WTC11 (cell line): Measurements from ENCODE around the gene ATF4. TPM values are rescaled to one million over a fixed set of nuclear protein-coding genes. Genes with fewer than 3 reads are reported as not detected.

Source experiments
- ATAC-seq: fragments of 200-7000 bp; cut with Tn5 transposase; 2 replicates; pipeline ENCODE4 v1.10.0; 2021; ENCODE audit warnings: mild to moderate bottlenecking, moderate library complexity
- CTCF ChIA-PET: fragments of 300-600 bp; sonication (Branson Sonifier 250); formaldehyde crosslinking; loops from one replicate; lab custom pipeline; 2021; ENCODE audit warnings: antibody characterized with exemption; lab: Charles Lee
- POLR2A ChIA-PET: fragments of 350-600 bp; sonication (Branson Sonifier 250); formaldehyde crosslinking; loops from one replicate; lab custom pipeline; 2021; ENCODE audit warnings: antibody characterized with exemption; lab: Charles Lee
- DNase-seq: peaks from one replicate; pipeline ENCODE4 v3.0.0; 2021; ENCODE audit warnings: low spot score
- H3K27ac Mint-ChIP-seq: 2 replicates; pipeline ENCODE4 v1.8.0; 2021; ENCODE audit warnings: mixed read lengths
- H3K27me3 Mint-ChIP-seq: 2 replicates; pipeline ENCODE4 v1.8.0; 2021; ENCODE audit warnings: low read depth, mild to moderate bottlenecking, moderate library complexity, mixed read lengths
- H3K36me3 Mint-ChIP-seq: 2 replicates; pipeline ENCODE4 v1.8.0; 2021; ENCODE audit warnings: mixed read lengths
- H3K4me1 Mint-ChIP-seq: 2 replicates; pipeline ENCODE4 v1.8.0; 2022; ENCODE audit warnings: mixed read lengths
- H3K4me3 Mint-ChIP-seq: 2 replicates; pipeline ENCODE4 v1.8.0; 2021; ENCODE audit warnings: mild to moderate bottlenecking, moderate library complexity, mixed read lengths
- H3K9me3 Mint-ChIP-seq: 2 replicates; pipeline ENCODE4 v1.8.0; 2021; ENCODE audit warnings: mixed read lengths
- ATF6 ChIP-seq: sonication (generic); formaldehyde crosslinking; IDR thresholded peaks from 2 replicates; pipeline ENCODE4 v1.8.1; 2023; ENCODE audit warnings: mild to moderate bottlenecking, missing genetic modification reagents
- CREM ChIP-seq: sonication (generic); formaldehyde crosslinking; IDR thresholded peaks from 2 replicates; pipeline ENCODE4 v1.8.1; 2022; ENCODE audit warnings: mild to moderate bottlenecking, missing genetic modification reagents, moderate library complexity
- E2F1 ChIP-seq: sonication (generic); formaldehyde crosslinking; IDR thresholded peaks from 2 replicates; pipeline ENCODE4 v1.8.0; 2022; ENCODE audit warnings: mild to moderate bottlenecking, missing genetic modification reagents
- E2F5 ChIP-seq: sonication (generic); formaldehyde crosslinking; IDR thresholded peaks from 2 replicates; pipeline ENCODE4 v1.8.1; 2022; ENCODE audit warnings: mild to moderate bottlenecking, moderate library complexity, missing genetic modification reagents
- GRHL2 ChIP-seq: fragments of 250-450 bp; sonication (Bioruptor Pico); IDR thresholded peaks from 2 replicates; pipeline ENCODE4 v1.8.0; 2022; ENCODE audit warnings: mild to moderate bottlenecking, moderate library complexity; ENCODE audit not compliant: insufficient replicate concordance, severe bottlenecking
- HMGA2 ChIP-seq: fragments of 250-450 bp; sonication (Bioruptor Pico); IDR thresholded peaks from 2 replicates; pipeline ENCODE4 v1.4.0; 2021; ENCODE audit warnings: mild to moderate bottlenecking, moderate library complexity
- IRF1 ChIP-seq: sonication (generic); formaldehyde crosslinking; IDR thresholded peaks from 2 replicates; pipeline ENCODE4 v1.8.0; 2023; ENCODE audit warnings: missing genetic modification reagents
- IRF2 ChIP-seq: sonication (generic); formaldehyde crosslinking; IDR thresholded peaks from 2 replicates; pipeline ENCODE4 v1.8.0; 2022; ENCODE audit warnings: low read depth, missing genetic modification reagents, borderline replicate concordance
- NFATC4 ChIP-seq: fragments of 250-450 bp; sonication (Bioruptor Pico); IDR thresholded peaks from 2 replicates; pipeline ENCODE4 v1.9.0; 2021; ENCODE audit warnings: mild to moderate bottlenecking
- NR1H2 ChIP-seq: sonication (generic); formaldehyde crosslinking; IDR thresholded peaks from 2 replicates; pipeline ENCODE4 v1.9.0; 2021; ENCODE audit warnings: mild to moderate bottlenecking, moderate library complexity, missing genetic modification reagents
- NR3C1 ChIP-seq: sonication (generic); formaldehyde crosslinking; conservative IDR thresholded peaks from 2 replicates; pipeline ENCODE4 v1.8.1; 2023; ENCODE audit warnings: low read depth, mild to moderate bottlenecking, missing genetic modification reagents
- RORB ChIP-seq: fragments of 250-450 bp; sonication (Bioruptor Pico); IDR thresholded peaks from 2 replicates; pipeline ENCODE4 v1.9.0; 2021; ENCODE audit warnings: mild to moderate bottlenecking
- SP1 ChIP-seq: sonication (generic); formaldehyde crosslinking; conservative IDR thresholded peaks from 2 replicates; pipeline ENCODE4 v1.8.1; 2022; ENCODE audit warnings: missing genetic modification reagents
- ZBTB43 ChIP-seq: sonication (generic); formaldehyde crosslinking; IDR thresholded peaks from 2 replicates; pipeline ENCODE4 v1.8.1; 2023; ENCODE audit warnings: mild to moderate bottlenecking, missing genetic modification reagents
- ZNF263 ChIP-seq: sonication (generic); formaldehyde crosslinking; IDR thresholded peaks from 2 replicates; pipeline ENCODE4 v1.8.1; 2022; ENCODE audit warnings: low read depth, mild to moderate bottlenecking, moderate library complexity, missing genetic modification reagents
- ZNF425 ChIP-seq: fragments of 250-450 bp; sonication (Bioruptor Pico); conservative IDR thresholded peaks from 2 replicates; pipeline ENCODE4 v1.9.0; 2021; ENCODE audit warnings: mild to moderate bottlenecking
- ZNF512 ChIP-seq: sonication (generic); formaldehyde crosslinking; IDR thresholded peaks from 2 replicates; pipeline ENCODE4 v1.8.1; 2022; ENCODE audit warnings: missing genetic modification reagents, borderline replicate concordance
- ZNF532 ChIP-seq: fragments of 250-450 bp; sonication (Bioruptor Pico); IDR thresholded peaks from 2 replicates; pipeline ENCODE4 v1.9.0; 2021; ENCODE audit warnings: mild to moderate bottlenecking, borderline replicate concordance
- total RNA-seq: library from RNA; stranded (reverse); gene quantifications from 3 replicates; pipeline ENCODE4 v1.2.3, GENCODE V29; 2021

Gene ATF4
- total RNA-seq, 1 experiment from 2014 or later: 460 TPM

- CTCF ChIA-PET: interaction anchor here (0.5 to 1.3 kb wide), 6 partner anchors 9 to 98 kb away, joined by 3 to 5 read pairs (median 3); no protein-coding TSS in a partner anchor
- H3K9me3 Mint-ChIP-seq: no peaks in the 10 kb centered on the region
- peaks cover 59% of the 10 kb centered on the region for H3K27me3 Mint-ChIP-seq
- no peak overlapping the region for H3K27ac Mint-ChIP-seq
- H3K4me1 Mint-ChIP-seq: peaks cover 7% of the 10 kb centered on the region
- no peak for DNase-seq
- peak; percentile 10; the same call in 1 of the 2 replicates for ATAC-seq
- POLR2A ChIA-PET: no interaction called here
- no peaks in the 10 kb centered on the region for H3K36me3 Mint-ChIP-seq
- peak overlapping the region; percentile 64 for H3K4me3 Mint-ChIP-seq
- no peak for TF ChIP-seq HMGA2 (CRISPR knock-in tag)
- TF ChIP-seq E2F1 (CRISPR knock-in tag): no peak
- TF ChIP-seq RORB (CRISPR knock-in tag): no peak
- TF ChIP-seq ZNF263 (CRISPR knock-in tag): no peak
- no peak for TF ChIP-seq NR3C1 (CRISPR knock-in tag)
- TF ChIP-seq GRHL2 (CRISPR knock-in tag): no peak
- no peak for TF ChIP-seq NR1H2
- no peak for TF ChIP-seq ATF6 (CRISPR knock-in tag)
- no peak for TF ChIP-seq SP1 (CRISPR knock-in tag)
- no peak for TF ChIP-seq ZNF532
- no peak for TF ChIP-seq NFATC4
- no peak for TF ChIP-seq CREM (CRISPR knock-in tag)
- TF ChIP-seq IRF1 (CRISPR knock-in tag): no peak
- TF ChIP-seq ZNF425 (CRISPR knock-in tag): no peak
- no peak for TF ChIP-seq ZNF512 (CRISPR knock-in tag)
- TF ChIP-seq ZBTB43 (CRISPR knock-in tag): no peak
- TF ChIP-seq IRF2 (CRISPR knock-in tag): no peak
- no peak for TF ChIP-seq E2F5 (CRISPR knock-in tag)
Observed at GRCh38 chr22:39556970-39557841, 36.8 kb downstream of the ATF4 start.
